ENCODE results near the gene ASF1B.

The ASF1B gene

GRCh38 chr19:14165990-14166830 lies 29.8 kb upstream of the ASF1B start:
- no peak for DNase-seq (ENCODE audit: low spot score)
- Histone ChIP-seq H3K27ac (no peak overlapping the region), H3K4me3 (no peak overlapping the region)
- no peak for TF ChIP-seq CTCF (IDR thresholded peaks at IDR 0.05)

- DNase-seq (ENCODE audit: low spot score), result no peak
- H3K4me3 ChIP-seq, result no peak overlapping the region
- H3K27ac ChIP-seq, result no peak overlapping the region
- no peak for TF ChIP-seq CTCF (IDR thresholded peaks at IDR 0.05)
Observed at GRCh38 chr19:14164724-14165493, 28.5 kb upstream of the ASF1B start.

- no peak overlapping the region for H3K27ac ChIP-seq
- no peak for DNase-seq (ENCODE audit: low spot score)
- TF ChIP-seq CTCF (IDR thresholded peaks at IDR 0.05), result no peak
- no peak overlapping the region for H3K4me3 ChIP-seq
Observed at GRCh38 chr19:14164082-14164481, 27.7 kb upstream of the ASF1B start.

- Histone ChIP-seq H3K27ac (no peak overlapping the region), H3K4me3 (no peak overlapping the region)
- no peak for TF ChIP-seq CTCF (IDR thresholded peaks at IDR 0.05)
- DNase-seq (ENCODE audit: low spot score), result no peak
Observed at GRCh38 chr19:14162871-14163297, 26.5 kb upstream of the ASF1B start.

- no peak for DNase-seq (ENCODE audit: low spot score)
- TF ChIP-seq CTCF (IDR thresholded peaks at IDR 0.05), result no peak
- Histone ChIP-seq H3K4me3 (no peak overlapping the region), H3K27ac (no peak overlapping the region)
Observed at GRCh38 chr19:14161305-14161704, 24.9 kb upstream of the ASF1B start.

GRCh38 chr19:14160017-14160703 lies 23.8 kb upstream of the ASF1B start:
- DNase-seq (ENCODE audit: low spot score), result no peak
- Histone ChIP-seq H3K27ac (no peak overlapping the region), H3K4me3 (no peak overlapping the region)
- TF ChIP-seq CTCF (IDR thresholded peaks at IDR 0.05), result no peak
